Gastrocnemius medialis (tissue), 4 donors: ENCODE data around the gene CDH2.

Experiments used
- POLR2A ChIP-seq, 2 donors: fragments of 450-650 bp; IDR thresholded peaks; one replicate each; pipeline ENCODE4 v1.6.1; 2017; ENCODE audit warnings: antibody characterized with exemption in 2 of 2, mild to moderate bottlenecking in 2 of 2, moderate library complexity in 2 of 2
- TF ChIP-seq, protein P1 (sequence below), 5 experiments: fragments of 450-650 bp in 3 of 5; fragments of 200-600 bp in 2 of 5; sonication (generic) in 2 of 5; IDR thresholded peaks in 4 of 5; conservative IDR thresholded peaks in 1 of 5; 1 replicate in 4 of 5; 2 replicates in 1 of 5; pipeline ENCODE4 v1.5.1; 2016 to 2019; ENCODE audit warnings: antibody characterized with exemption in 5 of 5, mild to moderate bottlenecking in 3 of 5, moderate library complexity in 3 of 5

DNA sequence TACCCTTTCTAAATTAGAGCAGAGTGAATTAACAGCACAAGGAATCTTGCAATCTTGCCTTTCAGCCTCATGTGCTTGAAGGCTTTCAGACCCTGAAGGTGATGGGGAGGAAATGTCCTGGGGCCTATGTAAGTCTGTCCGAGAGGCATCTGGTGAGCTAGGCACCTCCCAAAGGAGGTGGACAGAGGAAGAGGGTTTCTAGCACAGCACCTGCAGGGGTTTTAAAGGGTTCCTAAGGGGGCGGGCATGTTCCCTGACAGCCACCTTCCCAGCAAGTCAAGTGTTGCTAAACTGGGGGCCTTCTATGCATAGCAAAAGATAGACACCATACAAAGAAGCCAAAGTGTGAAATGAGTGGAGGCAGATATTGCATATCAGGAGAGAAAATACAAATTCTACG, 88.5 kb downstream of the CDH2 start:
- TF ChIP-seq, protein P1, sequence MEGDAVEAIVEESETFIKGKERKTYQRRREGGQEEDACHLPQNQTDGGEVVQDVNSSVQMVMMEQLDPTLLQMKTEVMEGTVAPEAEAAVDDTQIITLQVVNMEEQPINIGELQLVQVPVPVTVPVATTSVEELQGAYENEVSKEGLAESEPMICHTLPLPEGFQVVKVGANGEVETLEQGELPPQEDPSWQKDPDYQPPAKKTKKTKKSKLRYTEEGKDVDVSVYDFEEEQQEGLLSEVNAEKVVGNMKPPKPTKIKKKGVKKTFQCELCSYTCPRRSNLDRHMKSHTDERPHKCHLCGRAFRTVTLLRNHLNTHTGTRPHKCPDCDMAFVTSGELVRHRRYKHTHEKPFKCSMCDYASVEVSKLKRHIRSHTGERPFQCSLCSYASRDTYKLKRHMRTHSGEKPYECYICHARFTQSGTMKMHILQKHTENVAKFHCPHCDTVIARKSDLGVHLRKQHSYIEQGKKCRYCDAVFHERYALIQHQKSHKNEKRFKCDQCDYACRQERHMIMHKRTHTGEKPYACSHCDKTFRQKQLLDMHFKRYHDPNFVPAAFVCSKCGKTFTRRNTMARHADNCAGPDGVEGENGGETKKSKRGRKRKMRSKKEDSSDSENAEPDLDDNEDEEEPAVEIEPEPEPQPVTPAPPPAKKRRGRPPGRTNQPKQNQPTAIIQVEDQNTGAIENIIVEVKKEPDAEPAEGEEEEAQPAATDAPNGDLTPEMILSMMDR (IDR thresholded peaks at IDR 0.05 in 4 of 5, conservative IDR thresholded peaks at IDR 0.05 in 1 of 5) = no peak
- TF ChIP-seq POLR2A (IDR thresholded peaks at IDR 0.05) = no peak
